Ovary (tissue), 9 donors: ENCODE measurements around the gene ANO2. TPM values are rescaled to one million over a fixed set of nuclear protein-coding genes. Genes with fewer than 3 reads are reported as not detected.

Source experiments
- DNase-seq, 5 donors: peaks; one replicate each; pipeline ENCODE4 v3.0.0-alpha.2; 2019 to 2020
- H3K27ac ChIP-seq, 2 donors: fragments of 200-600 bp; one replicate each; pipeline versions ENCODE4 v1.5.1 to v1.8.0; 2019 to 2022
- H3K27me3 ChIP-seq: fragments of 200-600 bp; one replicate; pipeline ENCODE4 v1.8.0; 2022
- H3K36me3 ChIP-seq: fragments of 200-600 bp; sonication (generic); one replicate; pipeline ENCODE4 v1.5.1; 2019
- H3K4me1 ChIP-seq: one replicate; pipeline ENCODE4 v1.8.1; 2013; ENCODE audit warnings: mild to moderate bottlenecking, moderate library complexity; ENCODE audit not compliant: insufficient read depth
- H3K4me3 ChIP-seq: fragments of 200-600 bp; sonication (generic); one replicate; pipeline ENCODE4 v1.5.1; 2017
- H3K9me3 ChIP-seq, 2 donors: fragments of 200-600 bp in 1 of 2; sonication (generic) in 1 of 2; one replicate each; pipeline versions ENCODE4 v1.5.1 to v1.8.1; 2013 to 2019; ENCODE audit warnings: mild to moderate bottlenecking in 1 of 2, moderate library complexity in 1 of 2
- CTCF ChIP-seq, 3 donors: fragments of 450-650 bp in 2 of 3; fragments of 200-600 bp in 1 of 3; IDR thresholded peaks; one replicate each; pipeline versions ENCODE4 v1.5.1 to v1.8.0; 2016 to 2022; ENCODE audit warnings: antibody characterized with exemption in 3 of 3, mild to moderate bottlenecking in 1 of 3
- EP300 ChIP-seq: sonication (generic); formaldehyde crosslinking; IDR thresholded peaks from one replicate; pipeline ENCODE4 v1.6.1; 2017; ENCODE audit warnings: antibody characterized with exemption
- POLR2A ChIP-seq: fragments of 450-650 bp; IDR thresholded peaks from one replicate; pipeline ENCODE4 v1.6.1; 2017; ENCODE audit warnings: antibody characterized with exemption, mild to moderate bottlenecking, moderate library complexity
- WGBS, 3 donors: extraction: QIAGEN DNeasy Blood & Tissue Kit in 1 of 3; methylation state at CpG; one replicate each; pipeline versions ENCODE4 v1.1.5 to v1.1.7; 2013 to 2017; 5-methylcytosine and 5-hydroxymethylcytosine counted together
- intact Hi-C, 4 donors: fragments of 100-400 bp; cut with DNase I; formaldehyde crosslinking; loops; one replicate each; pipeline versions ENCODE4 v1.11.0 to v1.15.1; 2022 to 2023
- polyA plus RNA-seq, 2 donors: library from polyadenylated mRNA; stranded (reverse); fragments of 200-250 nt in 1 of 2; fragments of 350-450 nt in 1 of 2; fragmentation: Illumina TruSeq in 1 of 2; extraction: RNeasy Lipid Tissue Mini Kit (QIAGEN cat#74804) in 1 of 2; gene quantifications; one replicate each; pipeline ENCODE4 v1.2.3, GENCODE V29; 2013 to 2014
- total RNA-seq, 7 donors: library from RNA; depleted of rRNA in 2 of 7; stranded (reverse); fragments of >200 nt in 2 of 7; fragmentation: NEBNext Ultra II Directional in 3 of 7; extraction: Animal tissue kit (Norgen Biotek cat#: 25700) in 3 of 7; gene quantifications; one replicate each; pipeline versions ENCODE4 v1.1.0 to v1.2.4, GENCODE V29; 2016 to 2023
- donor health status: DM: no; HTN: no; CAD: no; lungs with moderate emphysema.
- donor health status: DM: no; HTN: no; CAD: no.
- donor health status: Bipolar disorder and iron deficiency.
- donor health status: DM: yes; HTN: yes; CAD: no.
- donor health status: DM: no; HTN: no; CAD: no.
- donor health status: DM: yes; HTN: yes; CAD: no.

Gene ANO2
- total and polyA plus RNA-seq, 9 donors = 3.0 to 6.7 (median 3.3) TPM

GRCh38 chr12:5689773-5690172 lies 255.3 kb downstream of the ANO2 start:
- WGBS, 3 donors = 42 to 74% (median 57%) methylated on average over 1 of the region's 1 CpG
- no peak overlapping the region for H3K4me3 ChIP-seq
- no peaks in the 10 kb centered on the region for H3K27me3 ChIP-seq
- no peak overlapping the region for H3K27ac ChIP-seq
- intact Hi-C loops = no loop called here
- H3K9me3 ChIP-seq = no peaks in the 10 kb centered on the region
- no peaks in the 10 kb centered on the region for H3K4me1 ChIP-seq
- TF ChIP-seq POLR2A (no peak), CTCF (IDR thresholded peaks at IDR 0.05) (no peak)
- H3K36me3 ChIP-seq = no peaks in the 10 kb centered on the region
- no peak for DNase-seq

DNA sequence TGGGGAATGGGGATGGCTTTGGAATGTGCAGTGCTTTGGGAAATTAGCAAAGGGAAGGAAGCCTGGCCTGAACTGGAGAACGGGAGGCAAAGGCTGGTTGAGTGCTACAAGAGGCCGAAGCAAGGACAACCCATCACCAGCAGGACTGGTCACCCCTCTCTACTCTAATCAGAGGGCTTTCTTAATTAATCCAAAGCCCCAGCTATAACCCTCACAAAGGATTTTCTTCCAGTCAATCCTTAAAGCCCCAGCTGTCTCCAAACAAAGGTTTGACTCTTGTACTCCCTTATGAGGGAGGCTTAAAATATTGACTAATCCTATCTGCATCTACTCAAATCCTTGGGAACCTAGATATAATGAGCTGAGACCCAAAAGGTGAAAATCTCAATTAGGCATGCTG lies 256.8 kb downstream of the ANO2 start:
- 63 to 80% (median 73%) methylated on average over 2 of the region's 2 CpGs for WGBS, 3 donors
- DNase-seq = no peak
- H3K9me3 ChIP-seq = no peaks in the 10 kb centered on the region
- intact Hi-C loops = no loop called here
- H3K4me1 ChIP-seq = no peaks in the 10 kb centered on the region
- H3K4me3 ChIP-seq = no peak overlapping the region
- H3K27me3 ChIP-seq = no peaks in the 10 kb centered on the region
- no peak overlapping the region for H3K27ac ChIP-seq
- TF ChIP-seq EP300 (no peak), POLR2A (no peak), CTCF (IDR thresholded peaks at IDR 0.05) (no peak)
- H3K36me3 ChIP-seq = no peaks in the 10 kb centered on the region

GRCh38 chr12:5685935-5686334 lies 259.1 kb downstream of the ANO2 start:
- no peaks in the 10 kb centered on the region for H3K4me1 ChIP-seq
- no peak overlapping the region for H3K27ac ChIP-seq
- 31 to 51% (median 34%) methylated on average over 3 of the region's 3 CpGs for WGBS, 3 donors
- H3K4me3 ChIP-seq = no peak overlapping the region
- DNase-seq = no peak
- intact Hi-C loops = no loop called here
- no peak for TF ChIP-seq POLR2A
- TF ChIP-seq EP300 = no peak
- no peak for TF ChIP-seq CTCF (IDR thresholded peaks at IDR 0.05)
- H3K9me3 ChIP-seq = no peaks in the 10 kb centered on the region
- no peaks in the 10 kb centered on the region for H3K27me3 ChIP-seq
- no peaks in the 10 kb centered on the region for H3K36me3 ChIP-seq

DNA sequence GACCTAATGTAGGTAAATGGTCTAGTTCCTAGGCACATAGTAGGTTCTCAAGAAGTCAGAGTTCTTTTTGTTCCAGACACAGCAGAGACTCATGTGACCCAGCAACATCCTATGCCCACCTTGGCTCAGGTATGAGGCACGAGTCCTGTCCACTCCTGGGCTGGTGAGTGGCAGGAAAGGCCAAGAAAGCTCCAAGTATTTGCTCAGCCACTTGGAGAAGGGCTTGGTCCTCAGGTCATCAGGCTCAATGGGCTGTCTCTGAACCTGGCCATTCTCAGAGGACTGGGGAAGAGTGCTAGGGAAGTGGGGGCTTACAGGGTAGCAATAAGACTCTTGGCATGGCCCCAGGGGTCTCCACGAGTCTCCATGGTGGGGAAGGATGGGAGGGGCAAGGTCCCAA lies 260.1 kb downstream of the ANO2 start:
- Histone ChIP-seq H3K27me3 (no peaks in the 10 kb centered on the region), H3K36me3 (no peaks in the 10 kb centered on the region), H3K9me3 (no peaks in the 10 kb centered on the region), H3K4me3 (no peak overlapping the region), H3K4me1 (no peaks in the 10 kb centered on the region), H3K27ac (no peak overlapping the region)
- TF ChIP-seq POLR2A = no peak
- TF ChIP-seq EP300 = no peak
- no peak for TF ChIP-seq CTCF (IDR thresholded peaks at IDR 0.05)
- intact Hi-C loops = no loop called here
- WGBS, 3 donors = 68 to 74% (median 71%) methylated on average over 2 of the region's 2 CpGs
- no peak for DNase-seq

- Histone ChIP-seq H3K27me3 (no peaks in the 10 kb centered on the region), H3K4me1 (no peaks in the 10 kb centered on the region), H3K27ac (no peak overlapping the region), H3K4me3 (no peak overlapping the region), H3K36me3 (no peaks in the 10 kb centered on the region), H3K9me3 (no peaks in the 10 kb centered on the region)
- intact Hi-C loops = no loop called here
- no peak for TF ChIP-seq EP300
- no peak for TF ChIP-seq CTCF (IDR thresholded peaks at IDR 0.05)
- no peak for TF ChIP-seq POLR2A
- WGBS, 3 donors = 69 to 80% (median 71%) methylated on average over 3 of the region's 3 CpGs
- DNase-seq = no peak
Observed at GRCh38 chr12:5682581-5682980, 262.5 kb downstream of the ANO2 start.
